HG03342 (cell line): ENCODE measurements around the gene FAM13A.

ENCODE experiments used
- ATAC-seq: cut with Tn5 transposase; IDR thresholded peaks from one replicate; pipeline ENCODE4 v1.9.1; 2021; ENCODE audit warnings: mild to moderate bottlenecking, moderate library complexity; ENCODE audit not compliant: unreplicated experiment

FAM13A gene

DNA sequence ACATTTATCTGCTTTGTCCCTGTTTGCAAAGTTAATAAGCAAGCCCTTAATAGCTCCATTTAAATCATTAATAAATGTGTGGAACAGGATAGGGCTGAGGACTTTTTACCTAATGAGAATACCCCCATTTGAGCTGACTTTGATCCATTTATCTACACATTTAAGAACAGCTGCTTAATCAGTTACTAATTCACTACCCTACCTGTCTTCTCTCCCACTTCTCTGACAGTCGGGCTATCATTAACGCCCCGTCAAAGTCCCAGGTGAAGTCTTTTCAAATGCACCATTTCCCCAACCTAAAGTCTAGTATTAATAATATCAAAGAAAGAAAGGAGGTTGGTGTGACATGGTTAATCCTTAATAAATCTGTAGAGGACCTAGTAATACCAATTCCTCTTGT is 302.2 kb downstream of the FAM13A start:
- no peak for ATAC-seq

DNA sequence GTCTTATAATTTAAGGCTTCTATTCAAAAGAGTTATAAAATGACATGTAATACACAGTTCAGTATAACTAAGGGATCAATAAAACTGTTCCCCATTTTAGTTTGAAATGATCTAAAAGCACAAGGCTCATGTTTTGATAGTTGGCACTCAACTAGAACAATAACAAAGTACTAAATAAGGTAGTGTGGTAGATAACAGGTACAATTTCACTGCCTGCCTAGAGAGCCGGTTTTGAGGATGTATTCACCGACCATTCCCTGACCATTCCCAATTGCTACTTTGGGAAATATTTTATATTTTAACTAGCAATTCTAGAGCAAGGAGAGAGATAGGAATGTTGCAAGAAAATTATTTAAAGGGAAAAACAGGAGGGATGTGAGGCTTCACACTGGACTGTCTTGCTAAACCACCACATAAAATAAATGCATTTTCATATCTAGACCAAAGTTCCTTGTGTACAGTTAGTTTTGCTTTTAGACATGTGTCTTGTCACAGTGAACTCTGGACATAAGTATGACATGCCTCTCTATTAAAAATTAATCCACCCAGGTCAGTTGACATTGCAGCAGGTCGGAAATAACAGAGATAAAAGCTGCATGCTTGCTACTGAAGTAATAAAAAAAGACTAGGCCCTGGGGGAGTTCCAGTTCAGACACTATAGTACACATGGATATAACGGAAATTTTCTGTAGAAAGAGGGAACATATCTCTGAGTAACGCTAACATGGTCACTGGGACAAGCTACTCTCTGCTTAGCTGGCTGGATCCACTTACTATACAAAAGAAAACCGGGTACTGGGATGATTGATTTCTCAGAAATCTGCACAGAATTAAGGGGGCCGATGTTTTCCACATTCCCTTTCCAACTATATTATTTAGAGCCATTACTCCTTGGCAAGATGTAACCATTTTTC is 303.1 kb downstream of the FAM13A start:
- no peak for ATAC-seq

DNA sequence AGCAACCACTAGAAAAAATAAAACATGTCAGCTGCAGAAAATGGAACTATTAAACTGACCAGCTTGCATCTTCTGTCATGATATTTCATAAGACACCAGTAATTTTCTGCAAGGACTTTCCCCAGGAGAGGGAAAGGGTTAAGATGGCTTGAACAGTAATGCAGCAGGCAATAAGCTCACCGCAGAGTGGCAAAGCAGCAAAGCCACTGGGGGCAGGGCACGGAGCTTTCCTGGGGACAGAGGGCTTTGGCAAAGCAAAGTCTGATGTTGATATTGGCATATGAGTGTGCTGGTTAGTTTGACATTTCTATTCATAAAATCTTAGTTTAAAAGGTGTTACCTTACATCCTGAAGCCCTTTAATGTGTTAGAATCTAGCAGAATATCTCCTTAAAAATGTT is 304.2 kb downstream of the FAM13A start:
- no peak for ATAC-seq

DNA sequence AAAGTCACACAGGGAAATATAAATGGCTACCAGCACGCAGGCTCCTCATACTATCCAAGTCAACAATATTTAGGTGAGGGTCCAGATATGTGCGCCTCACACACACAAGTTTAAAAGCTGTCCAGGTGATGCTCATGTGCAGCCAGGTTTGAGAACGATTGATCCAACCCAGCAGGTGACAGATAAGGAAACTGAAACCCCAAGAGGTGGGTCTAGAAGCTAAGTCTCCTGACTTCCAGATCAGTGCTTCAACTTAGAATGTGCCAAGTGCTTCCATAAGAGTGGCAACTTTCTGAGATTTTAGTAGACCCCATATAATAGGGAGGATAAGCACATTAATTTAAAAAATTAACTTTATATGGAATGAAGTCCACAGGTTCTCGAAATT is 304.9 kb downstream of the FAM13A start:
- ATAC-seq: no peak

DNA sequence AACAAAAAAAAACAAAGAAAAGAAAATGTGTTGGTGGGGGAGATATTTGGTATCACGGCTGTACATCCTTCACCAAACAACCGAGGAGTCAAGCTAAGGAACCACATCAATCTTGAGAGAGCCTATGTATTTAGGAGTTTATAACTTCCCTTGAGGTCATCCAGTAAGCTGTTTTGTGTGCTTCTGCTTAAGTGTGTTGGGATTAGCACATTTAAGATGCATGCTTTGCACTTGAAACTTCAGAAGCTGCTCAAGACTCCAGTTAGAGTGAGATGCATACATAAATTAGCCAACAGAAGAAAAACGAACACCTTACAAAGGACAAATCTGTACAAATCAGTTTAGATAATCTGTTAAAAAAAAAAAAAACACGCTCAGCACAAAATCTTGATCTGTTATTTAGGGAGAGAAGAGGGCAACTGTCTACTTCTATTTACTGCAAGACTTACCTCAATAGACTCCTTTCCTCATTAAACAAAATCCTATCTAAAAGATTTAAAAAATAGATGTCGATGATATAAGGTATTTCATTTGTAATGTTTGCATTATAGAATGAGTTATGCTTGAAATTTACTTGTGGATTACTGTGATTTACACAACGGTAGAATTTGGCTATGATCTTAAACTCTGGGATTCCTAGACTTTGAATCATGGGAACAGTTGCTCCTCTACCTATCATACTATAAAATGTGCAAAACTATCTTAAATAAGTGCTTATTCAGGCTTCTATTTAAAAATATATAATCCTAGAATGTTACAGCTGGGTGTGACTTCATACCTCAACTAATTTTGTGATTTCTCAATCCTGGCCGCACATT is 305.5 kb downstream of the FAM13A start:
- no peak for ATAC-seq

DNA sequence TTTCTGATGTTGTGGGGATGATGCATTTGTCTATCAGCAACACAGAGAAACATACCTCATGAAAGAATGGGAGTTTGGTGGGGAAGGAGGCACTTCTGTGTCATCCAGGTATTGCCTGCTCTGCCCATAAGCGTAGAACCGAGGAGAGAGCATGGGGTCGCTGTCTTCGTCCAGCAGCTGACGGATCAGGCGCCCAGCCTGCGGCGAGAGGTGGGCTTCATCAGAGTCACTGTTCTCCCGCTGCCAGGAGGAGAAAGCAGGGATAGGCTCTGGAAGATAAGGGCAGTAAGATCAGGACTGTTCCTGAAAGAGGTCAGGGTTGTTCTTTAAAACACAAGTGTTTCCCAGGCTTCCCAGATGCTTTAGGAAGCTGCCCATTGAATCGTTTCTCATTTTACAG is 306.6 kb downstream of the FAM13A start:
- ATAC-seq: no peak

DNA sequence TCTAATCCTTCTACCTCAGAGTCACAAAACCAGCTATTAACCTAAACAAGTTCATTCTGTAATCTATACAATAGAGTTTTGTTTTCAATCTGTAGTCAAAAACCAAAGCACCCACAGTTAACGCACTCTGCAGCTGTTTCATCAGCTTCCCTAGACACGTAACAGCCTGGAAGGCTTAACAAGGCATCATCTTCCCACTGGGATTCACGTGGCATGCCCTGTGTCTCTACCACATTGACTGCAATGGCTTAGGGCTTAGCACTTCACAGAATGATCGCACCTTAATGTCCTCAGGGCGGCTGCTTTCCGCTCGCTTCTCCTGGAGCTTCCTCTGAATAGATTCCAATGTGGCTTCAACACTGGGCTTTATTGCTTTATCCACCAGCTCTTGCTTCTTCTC is 309.6 kb downstream of the FAM13A start:
- ATAC-seq: no peak

DNA sequence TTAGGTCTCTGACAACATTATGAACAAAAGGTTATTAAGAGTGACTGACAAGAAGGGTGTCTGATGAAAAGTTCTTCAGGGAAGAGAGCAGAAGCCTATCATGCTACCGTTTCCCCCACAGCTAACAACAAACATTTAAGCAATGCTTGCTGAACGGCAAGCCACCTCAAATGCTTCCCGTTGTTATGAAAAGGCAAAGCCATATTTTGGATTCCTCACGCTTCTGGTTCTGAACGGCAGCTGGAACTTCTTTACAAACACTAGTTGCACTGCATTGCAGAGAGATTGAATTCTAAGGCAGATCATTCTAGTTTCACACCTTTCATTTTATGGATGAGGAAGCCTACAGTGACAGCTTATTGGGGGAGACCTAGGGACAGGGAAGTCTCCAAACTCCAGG is 310.8 kb downstream of the FAM13A start:
- no peak for ATAC-seq

DNA sequence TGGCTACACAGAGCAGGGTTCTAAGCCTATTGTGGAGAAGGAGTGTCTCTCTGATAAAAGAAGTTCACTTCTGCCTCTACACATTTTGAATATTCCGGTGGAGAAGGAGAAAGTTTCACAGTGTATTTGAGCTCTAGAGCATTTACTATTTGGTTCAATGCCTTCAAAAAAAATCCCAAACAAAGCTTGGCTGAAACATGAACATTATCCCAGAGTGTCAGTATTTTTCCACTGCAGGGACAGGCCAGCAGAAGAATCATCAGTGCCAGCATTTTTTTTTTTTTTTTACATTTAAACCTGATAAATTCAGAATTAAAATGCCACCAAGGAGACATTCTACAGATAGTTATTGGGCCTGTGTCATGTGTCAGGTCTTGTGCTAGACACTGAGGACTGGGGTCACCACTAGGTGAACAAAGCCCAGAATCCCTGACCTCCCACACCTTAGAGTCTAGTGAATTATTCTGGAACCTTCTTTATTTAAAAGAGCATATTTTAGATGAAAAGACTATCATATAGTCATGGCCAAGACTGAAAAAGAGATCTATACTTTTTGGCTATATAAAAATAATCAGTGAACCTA is 311.3 kb downstream of the FAM13A start:
- no peak for ATAC-seq

DNA sequence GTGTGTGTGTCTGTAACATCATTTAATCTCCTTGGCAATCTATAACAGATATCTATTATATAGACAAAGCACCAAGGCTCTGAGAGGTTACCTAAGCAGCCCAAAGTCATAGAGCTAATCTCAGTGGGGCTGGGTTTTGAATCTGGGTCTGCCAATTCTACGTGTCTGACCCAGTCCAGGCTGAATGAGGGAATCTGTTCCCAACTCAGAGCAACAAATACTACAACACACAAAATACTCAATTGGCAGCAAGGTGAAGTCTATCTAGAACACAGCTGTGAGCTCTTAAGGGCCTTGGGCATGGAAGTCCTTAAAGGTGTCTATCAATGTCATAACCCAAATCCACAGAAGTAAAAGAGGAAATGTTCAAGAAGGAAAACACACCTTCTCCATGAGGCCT is 311.8 kb downstream of the FAM13A start:
- no peak for ATAC-seq

DNA sequence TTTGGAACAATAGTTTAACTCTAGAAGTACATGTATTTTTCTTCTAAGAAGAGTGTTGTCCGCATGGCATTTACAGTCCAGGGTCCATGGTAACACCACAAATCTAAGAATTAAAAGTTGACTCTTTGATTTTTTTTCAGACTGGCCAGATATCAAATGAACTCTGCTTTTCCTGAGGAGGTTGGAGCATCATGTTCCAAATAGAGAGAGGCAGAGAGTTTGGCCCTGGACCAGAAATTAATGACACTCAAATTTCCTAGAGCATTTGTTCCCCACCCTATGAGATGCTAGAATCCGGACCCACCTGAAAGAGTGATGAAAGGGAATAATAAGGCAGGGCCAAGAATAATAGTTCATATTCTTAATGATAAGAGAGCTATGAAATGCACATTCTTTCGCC is 312.4 kb downstream of the FAM13A start:
- no peak for ATAC-seq

DNA sequence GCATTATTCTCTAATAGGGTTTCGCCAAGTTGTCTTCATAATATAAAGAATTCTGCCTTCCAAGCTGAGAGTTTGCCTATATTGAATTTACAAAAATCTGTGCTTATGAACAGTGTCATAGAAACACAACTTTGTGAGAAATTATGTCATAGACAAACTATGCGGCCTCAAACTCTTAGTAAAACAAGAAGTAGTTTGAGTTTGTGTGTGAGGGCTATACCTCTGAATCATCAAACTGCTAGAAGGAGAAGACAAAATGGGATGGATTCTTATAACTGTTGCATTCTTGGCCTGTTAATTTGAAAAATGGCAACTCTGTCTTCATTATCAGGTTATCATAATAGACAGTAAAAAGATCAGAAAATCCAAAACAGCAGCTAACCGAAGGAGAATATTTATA is 313.3 kb downstream of the FAM13A start:
- no peak for ATAC-seq

DNA sequence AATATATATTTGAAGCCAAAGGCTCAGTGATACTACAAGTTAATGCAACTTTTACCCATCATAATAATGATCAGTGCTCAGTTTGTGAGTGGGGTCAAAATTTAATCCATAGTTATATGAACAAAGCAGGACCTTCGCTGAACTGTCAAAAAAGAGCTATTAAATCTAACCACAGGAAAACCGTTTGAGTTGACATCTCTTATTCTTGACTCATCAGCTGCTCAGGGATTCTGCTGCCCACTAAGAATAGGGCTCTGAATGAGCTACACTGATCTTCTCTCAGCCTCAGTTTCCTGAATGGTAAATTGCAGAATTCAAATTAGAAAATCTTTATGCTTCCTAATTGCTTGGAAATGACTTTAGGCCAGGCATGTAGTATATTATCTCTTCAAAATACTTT is 314.4 kb downstream of the FAM13A start:
- ATAC-seq: no peak

DNA sequence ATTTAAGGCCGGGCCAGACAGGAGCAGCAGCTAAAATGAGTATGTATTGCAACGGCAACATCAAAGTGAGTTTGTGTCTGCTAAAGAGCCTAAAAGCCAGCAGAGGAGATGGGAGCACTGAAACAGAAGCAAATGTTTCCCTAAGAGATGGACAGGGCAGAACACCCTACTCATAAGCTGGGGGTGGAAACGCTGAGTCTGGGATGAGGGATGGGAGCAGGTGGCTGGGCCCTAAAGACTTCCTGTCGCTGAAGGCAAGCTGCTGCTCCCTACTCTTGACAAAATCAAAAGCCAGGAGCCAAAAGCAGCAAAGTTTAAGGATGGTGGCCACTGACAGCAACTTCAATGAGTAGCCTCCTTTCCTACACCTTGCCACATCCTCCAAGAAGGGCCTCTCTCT is 318.8 kb downstream of the FAM13A start:
- no peak for ATAC-seq

DNA sequence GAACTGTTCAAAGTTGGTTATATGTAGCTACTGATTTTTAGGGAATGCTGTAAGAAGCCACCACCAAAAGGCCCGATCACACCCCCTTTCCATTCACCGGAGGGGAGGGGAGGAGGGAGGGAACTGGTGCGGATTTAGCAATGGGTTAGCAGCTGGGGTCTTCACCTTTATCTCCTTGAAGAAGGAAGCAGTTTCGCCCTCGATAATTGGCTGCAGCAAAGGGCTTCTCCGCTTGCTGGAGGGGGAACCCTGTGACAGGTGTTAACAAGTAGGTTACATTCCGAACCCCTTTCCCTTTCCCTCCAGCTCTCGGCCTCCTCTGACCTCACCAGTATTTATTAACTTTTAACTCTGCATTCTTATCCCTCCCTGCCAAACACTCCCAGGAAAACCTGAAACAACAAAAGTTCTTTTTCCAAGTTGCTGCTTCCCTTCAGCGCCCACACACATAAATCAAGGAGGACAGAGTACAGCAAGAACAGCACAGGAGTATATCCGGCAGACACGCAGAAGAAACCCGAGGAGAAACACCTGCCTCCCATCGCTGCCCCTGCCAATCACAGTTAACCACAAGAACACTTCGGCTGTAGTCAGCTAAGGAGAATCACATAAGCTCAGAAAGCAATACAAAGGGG is 319.6 kb downstream of the FAM13A start:
- ATAC-seq: peak; percentile 96

DNA sequence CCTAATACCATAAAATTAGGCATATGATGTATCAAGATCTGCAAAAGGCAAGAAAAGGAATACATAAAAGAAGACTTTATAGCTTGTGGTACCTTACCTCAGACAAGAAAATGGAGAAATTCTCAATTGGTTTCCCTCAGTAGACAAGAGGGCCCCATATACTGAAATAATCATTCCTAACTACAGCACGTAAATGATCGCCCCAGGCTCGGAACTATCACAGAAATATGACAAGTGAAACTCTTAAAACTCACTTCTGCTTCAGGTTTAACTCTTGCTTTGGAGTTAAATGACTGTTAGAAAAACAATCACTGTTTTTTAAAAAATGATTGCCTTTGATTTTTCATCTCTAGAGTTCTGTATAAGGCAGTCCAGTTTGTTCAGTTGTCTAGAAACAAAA is 320.7 kb downstream of the FAM13A start:
- no peak for ATAC-seq

DNA sequence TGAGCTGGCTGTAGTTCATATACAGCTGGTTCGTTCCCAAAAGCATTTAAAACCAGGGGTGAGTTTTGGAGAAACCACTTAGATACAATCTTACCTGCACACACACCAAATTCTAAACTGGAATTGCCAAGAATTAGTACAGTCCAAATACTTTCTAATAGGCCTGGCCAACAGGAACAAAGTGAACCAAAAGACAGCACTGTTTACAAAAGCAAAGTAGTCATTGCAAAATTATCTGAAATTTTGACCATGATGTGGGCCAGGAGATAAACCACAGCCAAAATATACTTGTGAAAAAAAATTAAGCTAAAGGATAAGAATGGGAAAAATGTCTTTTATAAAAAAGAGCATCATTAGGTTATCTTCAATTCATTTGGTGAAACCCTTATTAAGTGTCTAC is 321.4 kb downstream of the FAM13A start:
- ATAC-seq: no peak

DNA sequence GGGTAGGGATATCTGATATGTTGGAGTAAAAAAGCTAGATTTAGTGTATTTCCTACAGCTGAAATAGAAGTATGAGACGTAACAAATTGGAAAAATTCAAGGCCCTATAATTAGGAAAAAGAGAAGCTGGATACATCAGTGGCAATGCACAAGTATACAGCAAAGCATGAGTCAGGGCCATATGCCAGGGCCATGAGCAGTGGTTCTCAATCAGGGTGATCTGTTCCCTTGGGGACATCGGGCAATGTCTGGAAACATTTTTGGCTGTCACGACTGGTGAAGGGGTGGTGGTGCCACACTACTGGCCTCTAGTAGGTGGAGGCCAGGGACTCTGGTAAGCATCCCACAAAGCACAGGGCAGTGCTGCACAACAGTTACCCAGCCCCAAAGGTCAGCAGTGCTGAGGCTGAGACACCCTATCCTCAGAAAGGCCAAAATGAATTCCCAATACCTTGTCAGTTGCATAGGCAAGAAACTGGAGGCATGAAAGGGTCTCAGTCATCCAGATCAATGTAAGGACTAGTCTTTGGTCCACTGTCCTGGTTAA is 322.5 kb downstream of the FAM13A start:
- no peak for ATAC-seq

DNA sequence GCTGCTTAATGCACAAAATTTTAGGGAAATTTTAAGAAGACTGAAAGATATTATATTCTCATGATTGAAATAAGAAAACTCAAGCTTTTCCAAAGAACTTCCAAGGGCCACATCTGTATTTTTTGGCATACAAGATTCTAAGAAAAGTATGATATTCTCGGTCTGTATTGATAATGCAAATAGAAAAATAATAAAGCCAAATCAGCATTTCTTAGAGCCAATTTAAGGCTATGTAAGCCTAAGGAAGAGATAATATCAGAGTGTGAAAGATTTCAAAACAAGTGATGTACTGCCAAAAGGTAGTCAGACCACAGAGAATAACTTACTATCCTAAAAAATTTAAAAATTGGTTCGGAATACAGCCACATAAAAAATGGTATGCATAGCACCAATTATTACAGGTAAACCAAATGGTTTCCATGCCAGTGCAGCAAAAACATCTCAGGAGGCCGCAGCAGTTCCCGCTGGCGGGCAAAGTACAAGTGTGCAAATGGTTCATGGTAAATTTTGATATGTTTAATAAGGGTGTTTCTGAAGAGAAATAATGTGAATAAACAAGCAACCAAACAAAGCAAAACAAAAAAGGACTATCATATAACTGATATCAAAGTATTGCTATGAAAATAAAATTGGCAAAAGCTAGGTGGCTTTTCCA is 324.1 kb downstream of the FAM13A start:
- ATAC-seq: no peak

DNA sequence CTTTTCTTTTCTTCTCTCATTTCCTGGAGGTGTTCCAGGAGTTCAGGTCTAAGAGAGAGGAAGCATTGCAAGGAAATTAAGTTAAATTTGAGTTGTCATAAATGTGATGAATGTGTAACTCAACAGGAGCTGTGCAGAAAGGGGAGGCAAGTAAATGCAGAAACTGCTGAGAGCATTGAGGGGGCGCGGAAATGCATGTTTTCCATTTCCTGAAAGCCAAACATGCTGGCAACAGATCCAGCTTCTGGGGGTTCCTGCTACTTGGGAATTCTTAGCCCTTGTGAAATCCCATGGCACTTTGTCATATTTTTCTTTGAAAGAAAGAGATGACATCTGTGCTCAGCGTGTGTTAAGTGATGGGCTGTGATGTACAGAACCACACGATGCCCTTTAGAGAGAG is 325.6 kb downstream of the FAM13A start:
- no peak for ATAC-seq

DNA sequence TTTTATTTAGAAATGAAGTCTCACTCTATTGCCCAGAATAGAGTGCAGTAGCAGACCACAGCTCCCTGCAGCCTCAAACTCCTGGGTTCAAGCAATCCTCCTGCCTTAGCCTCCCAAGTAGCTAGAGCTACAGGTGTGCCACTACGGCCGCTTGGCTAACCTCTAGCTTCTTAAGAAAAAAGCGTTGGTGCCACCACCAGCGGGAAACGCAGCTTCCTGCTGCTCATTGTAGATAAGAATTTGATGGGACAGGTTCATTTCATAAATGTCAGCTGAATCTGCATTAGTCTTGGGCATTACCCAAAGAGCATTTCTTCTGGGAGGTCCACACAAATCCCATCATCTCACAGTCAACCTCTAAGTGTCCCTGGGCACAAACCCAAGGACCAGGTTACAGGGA is 326.2 kb downstream of the FAM13A start:
- ATAC-seq: no peak
